GM12875 (cell line): ENCODE measurements around the gene MN1.
"Not testable (repeated sequence)": the region's sequence is repeated elsewhere in the genome, so short reads cannot be mapped to it uniquely, and the experiment has no call there.

Experiments
- H3K4me3 ChIP-seq: one replicate; pipeline ENCODE4 v1.5.1; 2011; ENCODE audit warnings: low read depth, low read length, control low read depth
- TF ChIP-seq, protein P1 (sequence below): IDR thresholded peaks from 2 replicates; pipeline ENCODE4 v1.5.1; 2011; ENCODE audit warnings: low read depth, mild to moderate bottlenecking, control low read depth, inconsistent platforms, low read length, moderate library complexity, borderline replicate concordance; ENCODE audit not compliant: insufficient read depth

MN1 gene

DNA sequence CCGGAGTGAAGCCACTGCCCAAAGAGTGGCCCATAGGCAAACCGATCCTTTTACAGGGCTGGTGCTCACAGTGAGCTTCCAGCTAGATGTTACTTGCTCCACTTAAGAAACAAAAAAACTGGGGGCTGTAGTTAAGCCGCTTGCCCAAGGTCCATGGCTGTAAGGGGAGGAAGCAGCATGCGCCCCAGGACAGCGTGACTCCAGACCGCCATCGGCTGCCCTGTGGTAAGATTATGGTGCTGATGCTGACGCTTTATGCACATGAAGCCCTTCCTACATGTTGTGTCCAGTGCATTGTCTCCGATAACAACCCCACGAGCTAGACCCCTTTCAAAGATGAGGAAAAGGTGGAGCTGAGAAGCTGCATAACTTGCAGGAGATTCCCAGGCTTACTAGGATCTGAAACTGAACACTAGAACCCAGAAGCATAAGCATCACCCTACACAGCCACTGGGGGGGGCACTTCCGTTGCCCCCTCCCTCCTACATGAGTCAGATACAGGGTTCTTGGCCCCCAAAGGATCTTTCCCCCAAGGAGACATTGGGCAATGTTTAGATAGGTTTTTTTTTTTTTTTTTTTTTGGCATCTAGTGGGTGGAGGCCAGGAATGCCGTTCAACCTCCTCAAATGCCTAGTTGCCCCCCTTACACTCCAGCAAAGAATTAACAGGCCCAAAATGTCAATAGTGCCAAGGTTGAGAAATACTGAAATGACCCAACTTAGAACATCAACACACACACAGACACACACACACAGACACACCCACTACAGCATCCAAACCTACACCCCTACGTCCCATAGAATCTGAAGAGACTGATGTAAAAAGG, 53.9 kb downstream of the MN1 start:
- TF ChIP-seq, protein P1, sequence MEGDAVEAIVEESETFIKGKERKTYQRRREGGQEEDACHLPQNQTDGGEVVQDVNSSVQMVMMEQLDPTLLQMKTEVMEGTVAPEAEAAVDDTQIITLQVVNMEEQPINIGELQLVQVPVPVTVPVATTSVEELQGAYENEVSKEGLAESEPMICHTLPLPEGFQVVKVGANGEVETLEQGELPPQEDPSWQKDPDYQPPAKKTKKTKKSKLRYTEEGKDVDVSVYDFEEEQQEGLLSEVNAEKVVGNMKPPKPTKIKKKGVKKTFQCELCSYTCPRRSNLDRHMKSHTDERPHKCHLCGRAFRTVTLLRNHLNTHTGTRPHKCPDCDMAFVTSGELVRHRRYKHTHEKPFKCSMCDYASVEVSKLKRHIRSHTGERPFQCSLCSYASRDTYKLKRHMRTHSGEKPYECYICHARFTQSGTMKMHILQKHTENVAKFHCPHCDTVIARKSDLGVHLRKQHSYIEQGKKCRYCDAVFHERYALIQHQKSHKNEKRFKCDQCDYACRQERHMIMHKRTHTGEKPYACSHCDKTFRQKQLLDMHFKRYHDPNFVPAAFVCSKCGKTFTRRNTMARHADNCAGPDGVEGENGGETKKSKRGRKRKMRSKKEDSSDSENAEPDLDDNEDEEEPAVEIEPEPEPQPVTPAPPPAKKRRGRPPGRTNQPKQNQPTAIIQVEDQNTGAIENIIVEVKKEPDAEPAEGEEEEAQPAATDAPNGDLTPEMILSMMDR = no peak
- H3K4me3 ChIP-seq = no peak overlapping the region

DNA sequence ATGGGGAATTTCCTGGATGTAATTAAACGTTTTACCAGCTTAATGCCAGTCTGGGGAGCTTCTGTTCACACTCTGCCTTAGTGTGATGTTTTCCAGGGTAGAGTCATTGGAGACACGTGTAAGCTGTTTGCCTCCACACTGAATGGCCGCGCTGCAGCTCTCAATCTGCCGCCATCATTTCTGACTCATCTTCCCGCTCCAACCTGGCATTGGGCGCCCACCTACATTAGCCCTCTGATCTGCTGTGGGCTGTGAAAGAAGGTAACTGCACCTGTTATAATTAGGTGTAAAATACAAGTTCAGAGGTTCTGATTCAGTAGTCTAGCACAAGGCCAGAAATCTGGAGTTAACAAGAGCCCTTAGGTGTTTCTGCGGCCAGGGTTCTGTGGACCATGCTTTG, 54.6 kb downstream of the MN1 start:
- no peak overlapping the region for H3K4me3 ChIP-seq
- TF ChIP-seq, protein P1 = no peak

DNA sequence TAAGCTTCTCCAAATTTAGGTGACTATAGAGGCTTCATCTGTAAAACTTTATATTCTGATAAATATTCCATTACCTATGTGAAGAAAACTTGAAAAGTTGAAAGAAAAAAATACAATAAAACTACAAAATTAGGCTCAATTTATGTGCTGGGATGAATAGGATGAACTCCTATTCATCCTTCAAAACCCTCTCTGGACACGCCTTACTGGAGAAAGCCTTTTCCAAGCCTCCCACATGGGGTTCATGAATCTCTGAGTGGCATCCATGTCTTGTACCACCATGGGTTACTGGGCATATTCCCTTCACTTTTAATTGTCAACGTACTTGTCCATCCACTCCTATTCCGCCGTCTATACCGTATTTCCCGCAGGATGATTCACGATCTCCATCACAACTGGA, 55.7 kb downstream of the MN1 start:
- no peak overlapping the region for H3K4me3 ChIP-seq
- TF ChIP-seq, protein P1 = no peak

DNA sequence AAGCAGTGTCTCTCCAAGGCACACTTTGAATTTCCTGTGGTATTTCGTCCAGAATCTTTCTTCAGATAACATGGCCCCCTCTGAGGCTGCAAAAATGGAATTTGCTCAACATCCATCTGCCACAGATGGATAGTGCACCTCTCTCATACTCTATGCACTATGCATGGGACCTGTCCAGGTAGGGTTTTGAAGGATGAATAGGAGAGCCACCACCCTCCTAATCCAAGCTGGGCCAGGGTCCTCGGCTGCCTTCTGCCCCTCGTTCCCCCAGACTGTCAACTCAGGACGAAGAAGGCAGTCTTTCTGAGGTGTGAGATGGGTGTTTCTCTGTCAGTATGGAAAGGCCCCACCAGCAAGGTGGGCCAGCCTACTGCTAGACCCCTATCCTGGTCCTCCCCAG, 56.4 kb downstream of the MN1 start:
- TF ChIP-seq, protein P1 = no peak
- no peak overlapping the region for H3K4me3 ChIP-seq

DNA sequence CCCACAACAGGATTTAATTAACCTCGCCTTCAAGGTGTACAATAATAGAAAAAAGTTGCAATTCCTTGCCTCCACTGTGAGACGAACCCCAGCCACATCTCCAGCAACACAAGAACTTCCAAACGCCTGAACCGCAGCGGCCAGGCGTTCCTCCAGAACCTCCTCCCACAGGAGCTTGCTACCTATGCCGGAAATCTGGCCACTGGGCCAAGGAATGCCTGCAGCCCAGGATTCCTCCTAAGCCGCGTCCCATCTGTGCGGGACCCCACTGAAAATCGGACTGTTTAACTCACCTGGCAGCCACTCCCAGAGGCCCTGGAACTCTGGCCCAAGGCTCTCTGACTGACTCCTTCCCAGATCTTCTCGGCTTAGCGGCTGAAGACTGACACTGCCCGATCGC, 57.5 kb downstream of the MN1 start:
- not testable (repeated sequence) for H3K4me3 ChIP-seq

DNA sequence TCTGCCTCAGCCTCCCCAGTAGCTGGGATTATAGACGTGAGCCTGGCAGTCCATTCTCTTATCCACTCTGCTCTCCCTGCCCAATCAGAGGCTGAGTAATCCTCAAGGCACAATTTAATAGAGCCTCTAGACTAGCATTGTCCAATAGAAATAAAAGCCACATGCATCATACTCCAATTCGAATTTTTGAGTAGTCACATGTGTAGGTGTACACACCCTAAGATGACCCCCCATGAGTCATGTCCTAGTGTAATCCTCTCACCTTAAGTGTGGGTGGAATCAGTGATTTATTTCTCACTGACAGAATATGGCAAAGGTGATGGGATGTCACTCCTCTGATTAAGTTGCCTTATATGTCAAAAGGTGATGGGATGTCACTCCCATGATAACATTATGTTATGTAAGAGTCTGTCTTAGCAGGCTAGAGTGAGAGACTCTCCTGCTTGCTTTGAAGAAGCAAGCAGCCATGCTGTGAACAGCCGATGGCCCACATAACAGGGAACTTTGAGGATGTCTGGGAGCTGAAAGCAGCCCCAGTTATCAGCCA, 61.3 kb downstream of the MN1 start:
- no peak overlapping the region for H3K4me3 ChIP-seq
- TF ChIP-seq, protein P1 = no peak

DNA sequence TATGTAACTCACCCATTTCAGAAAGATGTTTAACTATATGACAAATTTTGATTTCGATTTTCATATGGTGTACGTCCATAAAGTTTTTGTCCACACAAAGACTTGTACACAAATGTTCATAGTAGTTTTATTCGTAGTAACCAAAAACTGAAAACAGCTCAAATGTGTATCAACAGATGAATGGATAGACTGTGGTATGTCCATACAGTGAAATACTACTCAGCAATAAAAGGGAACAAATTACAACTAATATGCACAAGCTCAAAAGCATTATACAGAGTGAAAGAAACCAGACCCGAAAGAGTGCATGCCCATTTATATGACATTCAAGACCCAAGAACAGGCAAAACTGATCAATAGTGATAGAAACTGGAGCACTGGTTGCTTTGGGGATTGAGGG, 64.0 kb downstream of the MN1 start:
- no peak overlapping the region for H3K4me3 ChIP-seq
- TF ChIP-seq, protein P1 = no peak
